ENCODE measurements around the gene RTN1. TPM values are rescaled to one million over a fixed set of nuclear protein-coding genes. Genes with fewer than 3 reads are reported as not detected.
"Not testable (repeated sequence)": the region's sequence is repeated elsewhere in the genome, so short reads cannot be mapped to it uniquely, and the experiment has no call there.

The RTN1 gene
- total RNA-seq, 1 donor from 2014 or later, result 2.6 TPM

DNA sequence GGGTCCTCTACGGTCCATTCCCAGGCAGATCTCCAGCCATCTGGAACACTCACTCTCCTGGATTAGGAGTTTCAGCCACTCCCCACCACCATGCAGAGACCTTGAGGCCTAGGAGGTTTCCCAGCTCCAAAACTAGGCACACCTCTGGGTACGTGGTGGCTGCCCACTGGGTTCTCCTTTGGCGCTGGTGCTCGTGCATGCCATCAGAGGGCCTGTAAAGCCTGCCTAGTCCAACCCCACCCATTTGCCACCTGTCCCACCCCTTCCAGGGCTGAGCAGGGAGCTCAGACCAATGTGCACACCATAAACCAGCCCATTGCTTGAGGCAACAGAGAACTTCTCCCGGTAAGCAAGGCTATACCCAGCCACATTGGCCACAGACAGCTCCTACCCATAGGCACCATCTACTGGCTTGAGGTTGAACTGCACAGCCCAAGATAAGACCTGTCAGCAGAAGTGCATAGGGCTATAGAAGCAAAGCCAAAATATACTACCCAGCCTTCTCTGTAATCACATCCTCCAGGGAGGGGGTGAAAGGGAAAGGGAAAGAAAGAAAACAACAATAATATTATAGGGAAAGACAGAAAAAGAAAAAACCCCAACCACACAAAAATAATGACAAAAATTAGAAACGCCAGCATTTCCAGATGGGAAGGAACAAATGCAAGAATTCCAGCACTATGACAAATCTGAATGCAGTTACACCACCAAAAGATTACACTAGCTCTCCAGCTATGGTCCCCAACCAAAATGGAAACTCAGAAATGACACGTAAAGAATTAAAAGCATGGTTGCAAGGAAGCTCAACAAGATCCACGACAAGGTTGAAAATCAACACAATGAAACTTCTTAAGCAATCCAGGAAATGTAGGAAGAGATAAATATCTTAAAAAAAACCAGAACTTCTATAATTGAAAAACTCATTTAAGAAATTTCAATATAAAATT, 182.1 kb downstream of the RTN1 start:
- Histone ChIP-seq H3K9me3 (ENCODE audit: control insufficient read depth in 3 of 3, low read length in 3 of 3) (no peaks in the 10 kb centered on the region), H3K4me1 (ENCODE audit: control insufficient read depth in 3 of 3, insufficient read depth in 3 of 3, low read length in 3 of 3) (no peaks in the 10 kb centered on the region), H3K9ac (ENCODE audit: low read depth in 1 of 3, low read length in 3 of 3) (no peak overlapping the region), H3K27me3 (ENCODE audit: control insufficient read depth in 3 of 3, insufficient read depth in 3 of 3, low read length in 3 of 3) (no peaks in the 10 kb centered on the region), H3K27ac (ENCODE audit: low read depth, low read length) (no peak overlapping the region), H3K4me3 (ENCODE audit: low read length in 3 of 3) (no peak overlapping the region), H3K36me3 (ENCODE audit: control insufficient read depth in 3 of 3, insufficient read depth in 3 of 3, low read length in 3 of 3) (no peaks in the 10 kb centered on the region)

DNA sequence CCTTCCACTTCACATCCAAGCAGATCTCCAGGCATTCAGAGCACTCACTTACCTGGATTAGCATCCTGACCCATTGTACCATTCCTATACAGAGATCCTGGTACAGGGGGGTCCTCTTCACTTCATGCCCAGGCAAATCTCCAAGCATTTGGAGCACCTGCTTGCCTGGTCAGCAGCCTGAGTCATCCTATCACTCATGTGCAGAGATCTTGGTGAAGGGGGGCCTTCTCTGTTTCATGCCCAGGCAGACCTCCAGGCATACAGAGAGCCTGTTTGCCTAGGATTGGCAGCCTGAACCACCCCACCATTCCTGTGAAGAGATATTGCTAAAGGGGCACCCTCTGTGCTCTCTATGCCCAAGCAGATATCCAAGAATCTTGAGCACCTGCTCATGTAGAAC, 182.9 kb downstream of the RTN1 start:
- no peak overlapping the region for H3K27ac ChIP-seq (ENCODE audit: low read depth, low read length)
- no peaks in the 10 kb centered on the region for H3K4me1 ChIP-seq (ENCODE audit: control insufficient read depth in 3 of 3, insufficient read depth in 3 of 3, low read length in 3 of 3)
- no peaks in the 10 kb centered on the region for H3K27me3 ChIP-seq (ENCODE audit: control insufficient read depth in 3 of 3, insufficient read depth in 3 of 3, low read length in 3 of 3)
- H3K36me3 ChIP-seq (ENCODE audit: control insufficient read depth in 3 of 3, insufficient read depth in 3 of 3, low read length in 3 of 3), result no peaks in the 10 kb centered on the region
- no peak overlapping the region for H3K9ac ChIP-seq (ENCODE audit: low read depth in 1 of 3, low read length in 3 of 3)
- no peak overlapping the region for H3K4me3 ChIP-seq (ENCODE audit: low read length in 3 of 3)
- no peaks in the 10 kb centered on the region for H3K9me3 ChIP-seq (ENCODE audit: control insufficient read depth in 3 of 3, low read length in 3 of 3)

DNA sequence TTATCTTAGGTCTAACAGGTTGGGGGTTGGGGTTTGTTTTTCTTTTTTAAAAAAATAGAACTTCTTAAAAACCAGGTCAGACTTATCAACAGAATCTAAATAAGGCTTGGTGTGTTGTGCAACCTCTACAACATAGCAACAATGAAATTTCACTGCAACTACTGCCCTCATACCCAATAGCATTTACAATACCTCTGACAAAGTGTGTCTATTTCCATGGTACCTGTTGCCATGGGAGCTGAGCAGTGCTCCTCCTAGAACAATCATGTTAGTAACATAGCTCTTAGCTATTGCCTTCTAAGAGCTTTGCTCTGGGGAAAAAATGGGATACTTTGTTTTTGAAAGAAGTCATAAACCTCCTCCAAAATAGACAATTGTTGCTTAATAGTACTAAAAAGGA, 190.7 kb downstream of the RTN1 start:
- no peaks in the 10 kb centered on the region for H3K4me1 ChIP-seq (ENCODE audit: control insufficient read depth in 3 of 3, insufficient read depth in 3 of 3, low read length in 3 of 3)
- no peaks in the 10 kb centered on the region for H3K27me3 ChIP-seq (ENCODE audit: control insufficient read depth in 3 of 3, insufficient read depth in 3 of 3, low read length in 3 of 3)
- H3K27ac ChIP-seq (ENCODE audit: low read depth, low read length), result no peak overlapping the region
- H3K9me3 ChIP-seq (ENCODE audit: control insufficient read depth in 3 of 3, low read length in 3 of 3), result no peaks in the 10 kb centered on the region
- H3K36me3 ChIP-seq (ENCODE audit: control insufficient read depth in 3 of 3, insufficient read depth in 3 of 3, low read length in 3 of 3), result no peaks in the 10 kb centered on the region
- no peak overlapping the region for H3K9ac ChIP-seq (ENCODE audit: low read depth in 1 of 3, low read length in 3 of 3)
- H3K4me3 ChIP-seq (ENCODE audit: low read length in 3 of 3), result no peak overlapping the region

DNA sequence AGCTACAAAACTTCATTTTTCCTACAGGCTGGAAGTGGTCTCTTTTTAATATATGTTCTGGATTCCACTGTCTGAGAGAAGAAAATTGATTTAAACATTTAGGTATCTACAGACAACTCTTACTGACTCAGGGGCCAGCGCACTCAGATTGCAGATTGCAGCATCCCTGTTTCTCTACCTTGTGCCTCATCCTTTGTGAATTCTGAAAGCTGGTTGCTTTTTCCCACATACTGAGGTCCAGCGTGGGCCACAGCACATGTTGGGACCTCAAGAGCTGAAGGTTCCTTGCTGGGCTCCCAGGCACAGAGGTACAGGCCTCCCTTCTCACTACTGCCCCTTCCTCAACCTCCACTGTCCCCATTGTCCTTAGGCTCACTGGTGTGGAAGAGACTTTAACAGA, 192.2 kb downstream of the RTN1 start:
- no peak overlapping the region for H3K4me3 ChIP-seq (ENCODE audit: low read length in 3 of 3)
- H3K9ac ChIP-seq (ENCODE audit: low read depth in 1 of 3, low read length in 3 of 3), result no peak overlapping the region
- no peaks in the 10 kb centered on the region for H3K9me3 ChIP-seq (ENCODE audit: control insufficient read depth in 3 of 3, low read length in 3 of 3)
- H3K4me1 ChIP-seq (ENCODE audit: control insufficient read depth in 3 of 3, insufficient read depth in 3 of 3, low read length in 3 of 3), result no peaks in the 10 kb centered on the region
- no peak overlapping the region for H3K27ac ChIP-seq (ENCODE audit: low read depth, low read length)
- no peaks in the 10 kb centered on the region for H3K27me3 ChIP-seq (ENCODE audit: control insufficient read depth in 3 of 3, insufficient read depth in 3 of 3, low read length in 3 of 3)
- no peaks in the 10 kb centered on the region for H3K36me3 ChIP-seq (ENCODE audit: control insufficient read depth in 3 of 3, insufficient read depth in 3 of 3, low read length in 3 of 3)

DNA sequence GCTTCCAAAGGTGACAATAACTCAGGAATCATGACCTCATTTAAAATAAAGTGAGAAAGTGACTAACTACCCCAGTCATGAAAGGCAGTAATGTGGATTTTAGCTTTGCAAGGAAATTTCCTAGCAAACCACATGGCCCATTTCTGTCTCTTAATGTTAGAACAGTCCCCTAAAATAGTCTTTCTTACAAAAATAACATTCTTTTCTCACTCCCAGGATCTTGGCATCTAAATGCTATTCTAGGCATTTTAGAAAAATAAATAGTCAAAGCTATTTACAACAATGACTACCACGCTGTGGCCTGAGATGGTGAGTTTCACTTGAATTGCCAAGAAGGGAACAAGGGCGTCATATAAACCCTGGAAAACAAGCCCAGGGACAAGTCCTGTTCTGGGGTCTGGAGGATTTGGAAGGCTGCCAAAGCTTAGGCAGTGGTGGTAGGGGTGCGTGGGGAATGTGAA, 192.8 kb downstream of the RTN1 start:
- no peak overlapping the region for H3K4me3 ChIP-seq (ENCODE audit: low read length in 3 of 3)
- no peaks in the 10 kb centered on the region for H3K27me3 ChIP-seq (ENCODE audit: control insufficient read depth in 3 of 3, insufficient read depth in 3 of 3, low read length in 3 of 3)
- H3K9ac ChIP-seq (ENCODE audit: low read depth in 1 of 3, low read length in 3 of 3), result no peak overlapping the region
- H3K27ac ChIP-seq (ENCODE audit: low read depth, low read length), result no peak overlapping the region
- no peaks in the 10 kb centered on the region for H3K36me3 ChIP-seq (ENCODE audit: control insufficient read depth in 3 of 3, insufficient read depth in 3 of 3, low read length in 3 of 3)
- no peaks in the 10 kb centered on the region for H3K4me1 ChIP-seq (ENCODE audit: control insufficient read depth in 3 of 3, insufficient read depth in 3 of 3, low read length in 3 of 3)
- H3K9me3 ChIP-seq (ENCODE audit: control insufficient read depth in 3 of 3, low read length in 3 of 3), result no peaks in the 10 kb centered on the region

DNA sequence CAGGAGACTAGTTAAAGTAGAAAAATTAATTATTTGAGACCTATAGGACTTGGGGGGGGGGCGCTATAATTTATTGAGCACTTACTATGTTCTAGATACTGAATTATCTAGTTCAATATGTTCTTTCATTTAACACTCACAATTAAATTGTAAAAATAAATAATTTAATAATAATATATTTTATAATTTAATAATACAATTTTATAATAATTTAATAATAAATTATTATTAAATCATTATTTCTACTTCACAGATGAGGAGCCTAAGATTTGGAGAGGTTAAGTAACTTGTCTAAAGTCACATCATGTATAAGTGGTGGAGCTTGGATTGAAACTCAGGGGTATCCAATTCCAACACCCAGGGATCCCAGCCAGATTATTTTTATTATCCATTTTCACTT, 195.2 kb downstream of the RTN1 start:
- Histone ChIP-seq H3K9ac (ENCODE audit: low read depth in 1 of 3, low read length in 3 of 3) (no peak overlapping the region), H3K4me3 (ENCODE audit: low read length in 3 of 3) (no peak overlapping the region), H3K27ac (ENCODE audit: low read depth, low read length) (no peak overlapping the region), H3K36me3 (ENCODE audit: control insufficient read depth in 3 of 3, insufficient read depth in 3 of 3, low read length in 3 of 3) (no peaks in the 10 kb centered on the region), H3K9me3 (ENCODE audit: control insufficient read depth in 3 of 3, low read length in 3 of 3) (no peaks in the 10 kb centered on the region), H3K4me1 (ENCODE audit: control insufficient read depth in 3 of 3, insufficient read depth in 3 of 3, low read length in 3 of 3) (no peaks in the 10 kb centered on the region), H3K27me3 (ENCODE audit: control insufficient read depth in 3 of 3, insufficient read depth in 3 of 3, low read length in 3 of 3) (no peaks in the 10 kb centered on the region)

DNA sequence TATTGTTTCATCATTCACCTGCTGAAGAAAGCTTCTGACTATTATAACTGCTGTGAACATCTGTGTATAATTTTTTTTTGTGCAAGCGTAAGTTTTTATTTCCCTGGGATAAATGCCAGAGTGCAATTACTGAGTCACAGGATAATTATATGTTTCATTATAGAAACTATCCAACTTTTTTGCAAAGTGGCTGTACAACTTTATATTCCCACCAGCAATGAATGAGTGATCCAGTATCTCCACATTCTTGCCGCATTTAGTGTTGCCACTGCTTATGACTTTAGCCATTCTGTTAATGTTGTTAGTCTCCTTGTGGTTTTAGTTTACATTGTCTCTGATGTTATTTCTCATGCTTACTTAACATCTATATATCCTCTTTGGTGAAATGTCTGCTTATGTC, 205.8 kb downstream of the RTN1 start:
- H3K4me3 ChIP-seq (ENCODE audit: low read length in 3 of 3), result no peak overlapping the region
- no peak overlapping the region for H3K9ac ChIP-seq (ENCODE audit: low read depth in 1 of 3, low read length in 3 of 3)
- no peaks in the 10 kb centered on the region for H3K27me3 ChIP-seq (ENCODE audit: control insufficient read depth in 3 of 3, insufficient read depth in 3 of 3, low read length in 3 of 3)
- H3K27ac ChIP-seq (ENCODE audit: low read depth, low read length), result no peak overlapping the region
- no peaks in the 10 kb centered on the region for H3K36me3 ChIP-seq (ENCODE audit: control insufficient read depth in 3 of 3, insufficient read depth in 3 of 3, low read length in 3 of 3)
- no peaks in the 10 kb centered on the region for H3K4me1 ChIP-seq (ENCODE audit: control insufficient read depth in 3 of 3, insufficient read depth in 3 of 3, low read length in 3 of 3)
- H3K9me3 ChIP-seq (ENCODE audit: control insufficient read depth in 3 of 3, low read length in 3 of 3), result no peaks in the 10 kb centered on the region

DNA sequence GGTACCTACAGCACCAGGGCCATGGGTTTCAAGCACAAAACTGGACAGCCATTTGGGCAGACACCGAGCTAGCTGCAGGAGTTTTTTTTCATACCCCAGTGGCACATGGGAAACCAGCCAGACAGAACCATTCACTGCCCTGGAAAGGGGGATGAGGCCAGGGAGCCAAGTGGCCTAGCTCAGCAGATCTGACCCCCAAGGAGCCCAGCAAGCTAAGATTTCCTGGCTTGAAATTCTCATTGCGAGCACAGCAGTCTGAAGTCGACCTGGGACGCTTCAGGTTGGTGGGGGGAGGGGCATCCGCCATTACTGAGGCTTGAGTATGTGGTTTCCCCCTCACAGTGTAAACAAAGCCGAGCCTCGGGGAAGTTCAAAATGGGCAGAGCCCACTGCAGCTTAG, 212.8 kb downstream of the RTN1 start:
- H3K9me3 ChIP-seq (ENCODE audit: control insufficient read depth in 3 of 3, low read length in 3 of 3), result no peaks in the 10 kb centered on the region
- no peak overlapping the region for H3K4me3 ChIP-seq (ENCODE audit: low read length in 3 of 3)
- H3K9ac ChIP-seq (ENCODE audit: low read depth in 1 of 3, low read length in 3 of 3), result no peak overlapping the region
- H3K36me3 ChIP-seq (ENCODE audit: control insufficient read depth in 3 of 3, insufficient read depth in 3 of 3, low read length in 3 of 3), result no peaks in the 10 kb centered on the region
- no peaks in the 10 kb centered on the region for H3K4me1 ChIP-seq (ENCODE audit: control insufficient read depth in 3 of 3, insufficient read depth in 3 of 3, low read length in 3 of 3)
- no peaks in the 10 kb centered on the region for H3K27me3 ChIP-seq (ENCODE audit: control insufficient read depth in 3 of 3, insufficient read depth in 3 of 3, low read length in 3 of 3)
- H3K27ac ChIP-seq (ENCODE audit: low read depth, low read length), result no peak overlapping the region

DNA sequence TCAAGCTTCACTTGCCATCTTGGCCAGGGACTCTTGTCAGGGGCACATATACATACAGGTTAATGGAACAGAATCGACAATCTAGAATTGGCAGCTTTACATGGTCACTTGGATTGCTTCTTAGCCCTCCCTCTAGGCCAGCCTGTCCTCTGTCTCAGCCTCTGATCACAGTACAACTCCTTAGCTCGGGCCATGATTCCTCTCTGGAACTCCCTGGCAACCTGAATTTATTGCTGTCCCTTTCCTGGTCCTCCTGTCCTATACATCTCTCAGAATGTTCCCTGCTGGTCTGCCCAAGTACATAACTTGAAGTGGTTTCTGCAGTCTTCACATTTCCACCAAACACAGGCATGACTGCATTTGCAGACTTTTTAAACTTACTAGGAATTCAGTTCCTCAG, 214.1 kb downstream of the RTN1 start:
- Histone ChIP-seq H3K27ac (ENCODE audit: low read depth, low read length) (no peak overlapping the region), H3K9ac (ENCODE audit: low read depth in 1 of 3, low read length in 3 of 3) (no peak overlapping the region), H3K4me3 (ENCODE audit: low read length in 3 of 3) (no peak overlapping the region), H3K27me3 (ENCODE audit: control insufficient read depth in 3 of 3, insufficient read depth in 3 of 3, low read length in 3 of 3) (no peaks in the 10 kb centered on the region), H3K36me3 (ENCODE audit: control insufficient read depth in 3 of 3, insufficient read depth in 3 of 3, low read length in 3 of 3) (no peaks in the 10 kb centered on the region), H3K4me1 (ENCODE audit: control insufficient read depth in 3 of 3, insufficient read depth in 3 of 3, low read length in 3 of 3) (no peaks in the 10 kb centered on the region), H3K9me3 (ENCODE audit: control insufficient read depth in 3 of 3, low read length in 3 of 3) (no peaks in the 10 kb centered on the region)

DNA sequence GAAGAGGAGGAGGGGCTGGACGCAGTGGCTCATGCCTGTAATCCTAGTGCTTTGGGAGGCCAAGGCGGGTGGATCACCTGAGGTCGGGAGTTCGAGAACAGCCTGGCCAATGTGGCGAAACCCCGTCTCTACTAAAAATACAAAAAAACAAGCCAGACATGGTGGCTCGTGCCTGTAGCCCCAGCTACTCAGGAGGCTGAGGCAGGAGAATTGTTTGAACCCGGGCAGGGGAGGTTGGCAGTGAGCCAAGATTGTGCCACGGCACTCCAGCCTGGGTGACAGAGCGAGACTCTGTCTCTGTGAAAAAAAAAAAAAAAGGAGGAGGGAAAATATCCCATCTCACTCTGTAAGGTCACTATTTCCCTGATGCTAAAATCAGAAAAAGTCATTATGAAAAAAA, 216.4 kb downstream of the RTN1 start:
- H3K4me3 ChIP-seq (ENCODE audit: low read length in 3 of 3); H3K9me3 ChIP-seq (ENCODE audit: control insufficient read depth in 3 of 3, low read length in 3 of 3); H3K4me1 ChIP-seq (ENCODE audit: control insufficient read depth in 3 of 3, insufficient read depth in 3 of 3, low read length in 3 of 3); H3K27me3 ChIP-seq (ENCODE audit: control insufficient read depth in 3 of 3, insufficient read depth in 3 of 3, low read length in 3 of 3); H3K27ac ChIP-seq (ENCODE audit: low read depth, low read length); H3K9ac ChIP-seq (ENCODE audit: low read depth in 1 of 3, low read length in 3 of 3); H3K36me3 ChIP-seq (ENCODE audit: control insufficient read depth in 3 of 3, insufficient read depth in 3 of 3, low read length in 3 of 3): not testable (repeated sequence)
